Neural progenitor cell (in vitro differentiated cells): ENCODE measurements around the gene AQP6. TPM values are rescaled to one million over a fixed set of nuclear protein-coding genes. Genes with fewer than 3 reads are reported as not detected.

ENCODE experiments used
- DNase-seq: peaks from one replicate; pipeline ENCODE4 v3.0.0-alpha.2; 2016; ENCODE audit warnings: low spot score
- H2AFZ ChIP-seq: fragments of 200-600 bp; sonication (generic); replicated peaks from 2 replicates; pipeline ENCODE4 v1.6.1; 2016; ENCODE audit warnings: antibody characterized with exemption
- H3F3A ChIP-seq: fragments of 200-600 bp; sonication (generic); 2 replicates; pipeline ENCODE4 v1.6.1; 2016; ENCODE audit warnings: antibody characterized with exemption, low read depth
- H3K27ac ChIP-seq: fragments of 200-600 bp; sonication (generic); 2 replicates; pipeline ENCODE4 v1.5.1; 2016; ENCODE audit warnings: mild to moderate bottlenecking
- H3K27me3 ChIP-seq: fragments of 200-600 bp; sonication (generic); 2 replicates; pipeline ENCODE4 v1.6.1; 2016; ENCODE audit warnings: mild to moderate bottlenecking, moderate library complexity
- H3K36me3 ChIP-seq: fragments of 200-600 bp; sonication (generic); 2 replicates; pipeline ENCODE4 v1.5.1; 2016
- H3K4me1 ChIP-seq: fragments of 200-600 bp; sonication (generic); 2 replicates; pipeline ENCODE4 v1.6.1; 2016; ENCODE audit warnings: mixed run types
- H3K4me2 ChIP-seq: fragments of 200-600 bp; sonication (generic); 2 replicates; pipeline ENCODE4 v1.6.1; 2016
- H3K4me3 ChIP-seq: fragments of 200-600 bp; sonication (generic); 2 replicates; pipeline ENCODE4 v1.5.1; 2016
- H3K79me2 ChIP-seq: fragments of 200-600 bp; sonication (generic); 2 replicates; pipeline ENCODE4 v1.6.1; 2016; ENCODE audit warnings: low read depth
- H3K9ac ChIP-seq: fragments of 200-600 bp; sonication (generic); 2 replicates; pipeline ENCODE4 v1.6.1; 2016
- H3K9me3 ChIP-seq: fragments of 200-600 bp; sonication (generic); 2 replicates; pipeline ENCODE4 v1.5.1; 2016; ENCODE audit warnings: low read depth
- H4K20me1 ChIP-seq: fragments of 200-600 bp; sonication (generic); 2 replicates; pipeline ENCODE4 v1.6.1; 2016; ENCODE audit warnings: low read depth
- H3K27ac Mint-ChIP-seq: 3 replicates; pipeline ENCODE4 v1.8.0; 2021; ENCODE audit warnings: mixed read lengths
- H3K27me3 Mint-ChIP-seq: 2 replicates; pipeline ENCODE4 v1.8.0; 2022; ENCODE audit warnings: low read depth, mild to moderate bottlenecking, inconsistent platforms, moderate library complexity, mixed read lengths; ENCODE audit not compliant: insufficient read depth
- H3K36me3 Mint-ChIP-seq: 3 replicates; pipeline ENCODE4 v1.8.0; 2021; ENCODE audit warnings: mixed read lengths
- H3K4me1 Mint-ChIP-seq: 3 replicates; pipeline ENCODE4 v1.8.0; 2021; ENCODE audit warnings: mixed read lengths
- H3K4me3 Mint-ChIP-seq: 3 replicates; pipeline ENCODE4 v1.8.0; 2021; ENCODE audit warnings: mild to moderate bottlenecking, moderate library complexity, mixed read lengths
- H3K9me3 Mint-ChIP-seq: 3 replicates; pipeline ENCODE4 v1.8.0; 2020; ENCODE audit warnings: mixed read lengths
- CTCF ChIP-seq: fragments of 200-600 bp; sonication (generic); IDR thresholded peaks from 2 replicates; pipeline ENCODE4 v1.5.1; 2017; ENCODE audit warnings: antibody characterized with exemption, mild to moderate bottlenecking
- EZH2 ChIP-seq: fragments of 200-600 bp; sonication (generic); IDR thresholded peaks from 2 replicates; pipeline ENCODE4 v1.6.1; 2017; ENCODE audit warnings: antibody characterized with exemption, mild to moderate bottlenecking, moderate library complexity
- EZH2phosphoT487 ChIP-seq: fragments of 200-600 bp; sonication (generic); IDR thresholded peaks from 2 replicates; pipeline ENCODE4 v1.6.1; 2017; ENCODE audit warnings: antibody characterized with exemption
- total RNA-seq: library from RNA; depleted of rRNA; stranded (reverse); fragments of >200 nt; gene quantifications from 2 replicates; pipeline ENCODE4 v1.2.3, GENCODE V29; 2015; ENCODE audit warnings: low replicate concordance

The AQP6 gene
- total RNA-seq, 1 donor from 2014 or later, result not detected

GRCh38 chr12:49924628-49925246 lies 48.0 kb upstream of the AQP6 start:
- no peak for DNase-seq
- H3K27ac Mint-ChIP-seq, result no peak overlapping the region
- Histone ChIP-seq H3K4me2 (no peak overlapping the region), H4K20me1 (no peaks in the 10 kb centered on the region), H3K27me3 (no peaks in the 10 kb centered on the region), H3K4me3 (no peak overlapping the region), H2AFZ (no peak overlapping the region), H3K79me2 (no peaks in the 10 kb centered on the region), H3F3A (no peaks in the 10 kb centered on the region), H3K36me3 (no peaks in the 10 kb centered on the region), H3K4me1 (no peaks in the 10 kb centered on the region), H3K9me3 (no peaks in the 10 kb centered on the region), H3K9ac (no peak overlapping the region), H3K27ac (no peak overlapping the region)
- peaks cover 14% of the 10 kb centered on the region for H3K27me3 Mint-ChIP-seq
- H3K4me3 Mint-ChIP-seq, result no peak overlapping the region
- no peaks in the 10 kb centered on the region for H3K36me3 Mint-ChIP-seq
- TF ChIP-seq EZH2, result no peak
- TF ChIP-seq EZH2phosphoT487, result no peak
- TF ChIP-seq CTCF, result no peak
- H3K9me3 Mint-ChIP-seq, result no peaks in the 10 kb centered on the region
- peaks cover 13% of the 10 kb centered on the region for H3K4me1 Mint-ChIP-seq

- H3K9me3 ChIP-seq, result no peaks in the 10 kb centered on the region
- no peak overlapping the region for H2AFZ ChIP-seq
- Mint-ChIP-seq H3K27ac (peak overlapping the region; percentile 53), H3K36me3 (no peaks in the 10 kb centered on the region), H3K4me1 (peaks cover 13% of the 10 kb centered on the region), H3K9me3 (no peaks in the 10 kb centered on the region), H3K27me3 (peaks cover 14% of the 10 kb centered on the region), H3K4me3 (peak overlapping the region; percentile 38)
- H3K4me3 ChIP-seq, result no peak overlapping the region
- H3K36me3 ChIP-seq, result no peaks in the 10 kb centered on the region
- no peaks in the 10 kb centered on the region for H4K20me1 ChIP-seq
- no peak overlapping the region for H3K27ac ChIP-seq
- H3F3A ChIP-seq, result no peaks in the 10 kb centered on the region
- no peak overlapping the region for H3K4me2 ChIP-seq
- no peaks in the 10 kb centered on the region for H3K4me1 ChIP-seq
- H3K9ac ChIP-seq, result no peak overlapping the region
- TF ChIP-seq CTCF (no peak), EZH2 (no peak), EZH2phosphoT487 (no peak)
- no peaks in the 10 kb centered on the region for H3K79me2 ChIP-seq
- DNase-seq, result no peak
- H3K27me3 ChIP-seq, result no peaks in the 10 kb centered on the region
These were observed 47.1 kb upstream of the AQP6 start for GRCh38 chr12:49925433-49926204.

GRCh38 chr12:49928471-49928870 lies 44.3 kb upstream of the AQP6 start:
- Histone ChIP-seq H4K20me1 (no peaks in the 10 kb centered on the region), H3K4me1 (no peaks in the 10 kb centered on the region), H3K9ac (no peak overlapping the region), H3K9me3 (no peaks in the 10 kb centered on the region), H3K4me3 (no peak overlapping the region), H3K27me3 (no peaks in the 10 kb centered on the region), H2AFZ (no peak overlapping the region), H3F3A (no peaks in the 10 kb centered on the region), H3K79me2 (no peaks in the 10 kb centered on the region), H3K36me3 (no peaks in the 10 kb centered on the region), H3K4me2 (no peak overlapping the region), H3K27ac (no peak overlapping the region)
- no peak for DNase-seq
- H3K27me3 Mint-ChIP-seq, result peaks cover 12% of the 10 kb centered on the region
- H3K9me3 Mint-ChIP-seq, result no peaks in the 10 kb centered on the region
- peaks cover 10% of the 10 kb centered on the region for H3K4me1 Mint-ChIP-seq
- H3K27ac Mint-ChIP-seq, result no peak overlapping the region
- H3K4me3 Mint-ChIP-seq, result no peak overlapping the region
- TF ChIP-seq CTCF (no peak), EZH2 (no peak), EZH2phosphoT487 (no peak)
- no peaks in the 10 kb centered on the region for H3K36me3 Mint-ChIP-seq
